ENCODE results near the gene GRM7.

- TF ChIP-seq POLR2A (IDR thresholded peaks at IDR 0.05) (no peak), CTCF (IDR thresholded peaks at IDR 0.05) (no peak)
Observed at GRCh38 chr3:7144697-7145308, 283.9 kb downstream of the GRM7 start.
